PC-9 (cell line): ENCODE data around the gene ATXN1.

Experiments
- CTCF ChIP-seq: fragments of 200-600 bp; sonication (generic); conservative IDR thresholded peaks from 2 replicates; pipeline ENCODE4 v1.6.1; 2017; ENCODE audit warnings: mixed run types, antibody characterized with exemption, mild to moderate bottlenecking, moderate library complexity
- EZH2 ChIP-seq: fragments of 200-600 bp; sonication (generic); IDR thresholded peaks from 2 replicates; pipeline ENCODE4 v1.8.0; 2017; ENCODE audit warnings: antibody characterized with exemption, low read depth

GRCh38 chr6:16783509-16783908, 22.2 kb upstream of the ATXN1 start:
- TF ChIP-seq EZH2 (no peak), CTCF (no peak)
